Measurements from ENCODE around the gene TXK. TPM values are rescaled to one million over a fixed set of nuclear protein-coding genes. Genes with fewer than 3 reads are reported as not detected.

TXK gene
- total RNA-seq, 2 experiments from 2014 or later = 13.3 to 14.2 TPM

DNA sequence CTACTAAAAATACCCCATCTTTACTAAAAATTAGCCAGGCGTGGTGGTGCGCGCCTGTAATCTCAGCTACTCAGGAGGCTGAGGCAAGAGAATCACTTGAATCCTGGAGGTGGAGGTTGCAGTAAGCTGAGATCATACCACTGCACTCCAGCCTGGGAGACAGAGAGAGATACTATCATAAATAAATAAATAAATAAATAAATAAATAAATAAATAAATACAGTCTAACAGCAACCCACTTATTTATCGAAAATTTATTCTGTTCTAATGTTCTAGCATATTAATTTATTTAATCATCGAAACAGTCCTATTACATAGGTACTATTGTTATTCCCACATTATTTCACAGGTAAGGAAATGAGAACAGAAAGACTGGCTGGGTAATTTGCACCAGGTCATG, 18.2 kb upstream of the TXK start:
- Mint-ChIP-seq H3K27ac (no peak overlapping the region), H3K27me3 (no peaks in the 10 kb centered on the region), H3K9me3 (peaks cover 15% of the 10 kb centered on the region), H3K36me3 (peaks cover 45% of the 10 kb centered on the region), H3K4me1 (peaks cover 11% of the 10 kb centered on the region), H3K4me3 (no peak overlapping the region)
- no peak for DNase-seq

GRCh38 chr4:48149827-48150370, 15.8 kb upstream of the TXK start:
- no peaks in the 10 kb centered on the region for H3K27me3 Mint-ChIP-seq
- H3K4me1 Mint-ChIP-seq = peaks cover 19% of the 10 kb centered on the region
- no peak overlapping the region for H3K4me3 Mint-ChIP-seq
- peaks cover 10% of the 10 kb centered on the region for H3K9me3 Mint-ChIP-seq
- H3K36me3 Mint-ChIP-seq = peaks cover 25% of the 10 kb centered on the region
- H3K27ac Mint-ChIP-seq = no peak overlapping the region
- DNase-seq = no peak

- H3K27me3 Mint-ChIP-seq = no peaks in the 10 kb centered on the region
- DNase-seq = no peak
- peaks cover 9% of the 10 kb centered on the region for H3K36me3 Mint-ChIP-seq
- H3K4me3 Mint-ChIP-seq = no peak overlapping the region
- H3K4me1 Mint-ChIP-seq = peaks cover 10% of the 10 kb centered on the region
- H3K27ac Mint-ChIP-seq = no peak overlapping the region
- H3K9me3 Mint-ChIP-seq = no peaks in the 10 kb centered on the region
Observed at GRCh38 chr4:48147621-48148020, 13.6 kb upstream of the TXK start.

- Mint-ChIP-seq H3K27me3 (no peaks in the 10 kb centered on the region), H3K4me1 (peaks cover 52% of the 10 kb centered on the region), H3K27ac (no peak overlapping the region), H3K4me3 (no peak overlapping the region), H3K9me3 (no peaks in the 10 kb centered on the region), H3K36me3 (peaks cover 20% of the 10 kb centered on the region)
- DNase-seq = no peak
Observed at GRCh38 chr4:48141048-48141447, 7.0 kb upstream of the TXK start.

GRCh38 chr4:48139691-48140090, 5.6 kb upstream of the TXK start:
- H3K4me1 Mint-ChIP-seq = peaks cover 57% of the 10 kb centered on the region
- peak overlapping the region; percentile 95 for H3K27ac Mint-ChIP-seq
- H3K4me3 Mint-ChIP-seq = peak overlapping the region; percentile 22
- no peak for DNase-seq
- H3K27me3 Mint-ChIP-seq = no peaks in the 10 kb centered on the region
- peaks cover 2% of the 10 kb centered on the region for H3K9me3 Mint-ChIP-seq
- H3K36me3 Mint-ChIP-seq = peaks cover 31% of the 10 kb centered on the region

DNA sequence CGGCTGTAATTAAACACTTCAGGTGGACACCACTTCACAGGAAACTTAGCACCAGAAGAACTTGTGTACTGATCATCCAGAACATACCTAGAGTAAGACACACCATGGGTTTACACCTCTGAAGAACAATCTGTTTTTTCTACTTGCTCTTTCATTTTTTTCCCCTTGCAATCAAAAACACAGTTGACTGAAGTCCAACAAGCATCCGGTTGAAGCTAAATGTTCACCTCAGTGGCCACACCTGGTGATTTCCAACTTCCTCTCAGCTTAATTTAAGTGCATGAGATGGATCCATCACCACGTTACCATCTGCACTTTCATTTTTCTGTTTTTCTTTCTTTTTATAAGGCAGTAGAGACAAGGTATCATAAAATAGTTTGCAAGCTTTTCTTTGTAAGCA, 4.9 kb upstream of the TXK start:
- Mint-ChIP-seq H3K9me3 (peaks cover 2% of the 10 kb centered on the region), H3K27me3 (no peaks in the 10 kb centered on the region), H3K27ac (peak overlapping the region; percentile 95), H3K4me3 (peak overlapping the region; percentile 69), H3K4me1 (peaks cover 65% of the 10 kb centered on the region), H3K36me3 (peaks cover 29% of the 10 kb centered on the region)
- DNase-seq = no peak

- Mint-ChIP-seq H3K36me3 (peaks cover 33% of the 10 kb centered on the region), H3K9me3 (peaks cover 2% of the 10 kb centered on the region), H3K4me1 (peaks cover 66% of the 10 kb centered on the region), H3K27me3 (no peaks in the 10 kb centered on the region), H3K4me3 (peak overlapping the region; percentile 69), H3K27ac (peak overlapping the region; percentile 95)
- DNase-seq = no peak
Observed at GRCh38 chr4:48138511-48138910, 4.5 kb upstream of the TXK start.

DNA sequence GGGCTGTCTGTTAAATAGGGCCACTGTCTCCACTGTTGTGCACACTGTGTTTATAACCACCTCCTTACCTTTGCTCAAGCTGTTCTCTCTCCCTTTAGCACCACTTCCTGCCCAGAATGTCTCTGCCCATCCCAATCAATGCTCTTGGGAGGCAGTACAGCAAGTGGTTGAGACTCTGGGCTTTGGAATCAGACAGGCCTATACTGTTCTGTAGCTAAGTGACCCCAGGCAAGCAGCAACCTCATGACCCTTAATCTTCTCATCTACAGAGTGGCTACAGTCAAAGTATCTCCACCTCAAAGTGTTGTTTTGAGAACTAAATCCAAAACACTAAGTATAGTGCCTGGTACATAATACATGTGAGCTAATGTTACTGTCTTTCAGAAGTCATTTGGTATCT, 3.8 kb upstream of the TXK start:
- Mint-ChIP-seq H3K9me3 (peaks cover 2% of the 10 kb centered on the region), H3K27me3 (no peaks in the 10 kb centered on the region), H3K4me1 (peaks cover 66% of the 10 kb centered on the region), H3K27ac (peak overlapping the region; percentile 95), H3K36me3 (peaks cover 33% of the 10 kb centered on the region), H3K4me3 (peak overlapping the region; percentile 69)
- DNase-seq = no peak

DNA sequence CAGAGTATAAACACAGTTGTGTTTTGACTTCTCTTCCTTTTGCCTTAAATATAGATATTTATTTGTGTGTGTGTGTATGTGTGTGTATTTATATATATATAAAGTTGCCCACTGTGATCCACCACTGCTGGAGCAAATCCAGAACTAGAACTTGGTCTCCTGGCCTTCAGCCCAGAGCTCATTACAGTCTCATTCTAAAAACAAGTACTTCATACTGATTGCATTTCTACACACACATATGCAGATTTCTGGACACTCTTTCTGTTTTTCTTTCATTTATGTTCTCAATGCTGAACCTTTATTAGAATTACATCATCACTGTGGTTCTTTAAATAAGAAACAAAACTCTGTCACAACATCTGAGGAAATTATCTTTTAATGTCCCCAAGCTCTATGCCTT, 381 bp downstream of the TXK start:
- Mint-ChIP-seq H3K4me1 (peaks cover 80% of the 10 kb centered on the region), H3K9me3 (peaks cover 2% of the 10 kb centered on the region), H3K27ac (peak overlapping the region; percentile 93), H3K27me3 (no peaks in the 10 kb centered on the region), H3K4me3 (peak overlapping the region; percentile 84), H3K36me3 (peaks cover 41% of the 10 kb centered on the region)
- no peak for DNase-seq

- H3K4me1 Mint-ChIP-seq = peaks cover 81% of the 10 kb centered on the region
- no peak for DNase-seq
Observed at GRCh38 chr4:48131736-48132135, 2.3 kb downstream of the TXK start.

GRCh38 chr4:48130100-48130499, 4.0 kb downstream of the TXK start:
- H3K4me3 Mint-ChIP-seq = peak overlapping the region; percentile 84
- peaks cover 83% of the 10 kb centered on the region for H3K4me1 Mint-ChIP-seq
- DNase-seq = no peak
- peak overlapping the region; percentile 93 for H3K27ac Mint-ChIP-seq
- no peaks in the 10 kb centered on the region for H3K9me3 Mint-ChIP-seq
- H3K27me3 Mint-ChIP-seq = no peaks in the 10 kb centered on the region
- H3K36me3 Mint-ChIP-seq = peaks cover 22% of the 10 kb centered on the region

More at GRCh38 chr4:48131736-48132135, 2.3 kb downstream of the TXK start:
- Mint-ChIP-seq H3K4me3 (peak overlapping the region; percentile 84), H3K9me3 (peaks cover 2% of the 10 kb centered on the region), H3K27me3 (no peaks in the 10 kb centered on the region), H3K27ac (peak overlapping the region; percentile 93), H3K36me3 (peaks cover 30% of the 10 kb centered on the region)

DNA sequence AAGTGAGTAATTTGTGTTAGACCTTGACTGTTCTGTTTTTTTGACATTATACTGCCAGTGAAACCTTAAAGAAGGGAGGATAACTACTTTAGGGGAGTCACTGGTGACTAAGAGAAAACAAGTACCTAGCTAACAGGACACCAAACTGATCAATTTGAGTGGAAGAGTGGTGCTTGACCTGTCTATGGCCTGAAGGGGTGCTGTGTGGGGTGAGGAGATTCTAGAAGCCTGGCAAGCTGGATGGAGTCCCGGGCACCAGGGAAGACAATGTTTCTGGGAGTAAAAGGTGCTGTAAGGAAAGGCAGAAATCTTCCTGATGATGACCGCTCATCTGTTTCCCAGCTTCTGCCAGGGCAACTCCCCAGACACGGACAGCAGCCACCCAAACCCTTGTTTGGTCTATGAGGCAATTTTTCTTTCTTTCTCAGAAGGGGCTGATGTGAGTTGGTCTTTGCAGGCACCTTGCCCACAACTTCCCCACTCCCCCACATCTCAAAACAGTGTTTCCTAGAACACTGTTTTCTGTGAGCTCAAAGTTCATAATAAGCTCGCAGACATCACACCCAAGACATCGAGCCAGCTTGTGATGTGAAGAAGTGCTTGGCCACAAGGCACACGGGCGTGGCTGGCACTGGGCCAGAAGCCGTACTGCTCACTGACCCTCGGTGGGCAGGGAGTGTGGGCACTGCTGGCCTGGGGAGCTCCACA, 4.6 kb downstream of the TXK start:
- H3K4me1 Mint-ChIP-seq = peaks cover 83% of the 10 kb centered on the region
- H3K4me3 Mint-ChIP-seq = peak overlapping the region; percentile 84
- H3K27ac Mint-ChIP-seq = peak overlapping the region; percentile 93
- no peaks in the 10 kb centered on the region for H3K27me3 Mint-ChIP-seq
- peaks cover 18% of the 10 kb centered on the region for H3K36me3 Mint-ChIP-seq
- no peaks in the 10 kb centered on the region for H3K9me3 Mint-ChIP-seq
- peak; percentile 65 for DNase-seq

DNA sequence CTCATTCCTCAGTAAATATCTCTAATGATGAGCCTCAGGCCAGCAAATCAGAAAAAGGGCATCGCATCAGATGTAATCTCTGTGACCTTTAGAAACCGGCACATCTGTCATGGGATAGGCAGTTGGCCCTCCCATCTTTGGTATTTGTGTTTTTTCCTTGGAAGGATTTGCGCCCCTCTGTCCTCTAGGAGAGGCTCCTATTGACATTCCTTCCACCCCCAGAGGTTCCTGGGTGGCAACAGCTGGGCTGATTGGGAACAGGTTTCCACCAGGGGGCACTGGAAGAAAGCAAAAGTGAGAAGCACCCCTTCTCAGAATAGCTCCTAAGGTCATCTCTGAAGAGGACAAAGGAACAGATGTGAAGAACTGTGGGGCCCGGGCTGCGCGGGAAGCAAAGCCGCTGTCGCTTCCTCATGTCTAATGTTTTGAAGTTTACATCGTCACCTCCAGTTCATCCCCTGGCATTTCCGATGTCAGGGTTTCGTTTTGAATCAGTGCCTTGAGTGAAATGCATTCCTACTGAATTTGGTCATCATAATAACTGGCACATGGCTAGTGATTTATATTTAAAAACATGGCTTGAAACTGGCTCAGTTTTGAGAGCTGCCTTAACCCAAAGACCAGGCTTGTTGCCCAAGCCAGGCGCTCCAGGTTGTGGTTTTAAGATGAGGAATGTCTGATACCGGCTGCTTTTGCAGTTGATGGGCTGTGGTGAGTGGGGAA, 6.2 kb downstream of the TXK start:
- Mint-ChIP-seq H3K9me3 (no peaks in the 10 kb centered on the region), H3K4me3 (peak overlapping the region; percentile 84), H3K4me1 (peaks cover 91% of the 10 kb centered on the region), H3K36me3 (peaks cover 17% of the 10 kb centered on the region), H3K27me3 (no peaks in the 10 kb centered on the region), H3K27ac (peak overlapping the region; percentile 93)
- DNase-seq = peak; percentile 85

- H3K27me3 Mint-ChIP-seq = no peaks in the 10 kb centered on the region
- H3K9me3 Mint-ChIP-seq = no peaks in the 10 kb centered on the region
- H3K4me1 Mint-ChIP-seq = peaks cover 89% of the 10 kb centered on the region
- peak overlapping the region; percentile 93 for H3K27ac Mint-ChIP-seq
- no peak for DNase-seq
- H3K4me3 Mint-ChIP-seq = peak overlapping the region; percentile 84
- H3K36me3 Mint-ChIP-seq = peaks cover 17% of the 10 kb centered on the region
Observed at GRCh38 chr4:48127231-48127630, 6.8 kb downstream of the TXK start.

DNA sequence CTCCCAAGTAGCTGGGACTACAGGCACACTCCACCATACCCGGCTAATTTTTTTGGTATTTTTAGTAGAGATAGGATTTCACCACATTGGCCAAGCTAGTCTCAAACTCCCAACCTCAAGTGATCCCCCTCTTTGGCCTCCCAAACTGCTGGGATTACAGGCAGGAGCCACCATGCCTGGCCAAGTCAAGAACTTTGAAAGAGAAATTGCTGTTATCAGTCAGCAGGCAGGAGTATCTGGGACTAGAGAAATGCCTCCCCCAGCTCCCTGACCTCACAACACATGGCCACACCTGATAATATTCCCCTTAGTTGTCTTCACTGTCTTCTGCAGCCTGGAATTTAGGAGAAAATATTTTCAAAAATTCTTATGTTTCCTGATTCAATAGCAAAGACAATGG, 7.4 kb downstream of the TXK start:
- no peaks in the 10 kb centered on the region for H3K27me3 Mint-ChIP-seq
- H3K4me3 Mint-ChIP-seq = no peak overlapping the region
- H3K4me1 Mint-ChIP-seq = peaks cover 86% of the 10 kb centered on the region
- no peak for DNase-seq
- H3K36me3 Mint-ChIP-seq = peaks cover 15% of the 10 kb centered on the region
- H3K9me3 Mint-ChIP-seq = no peaks in the 10 kb centered on the region
- H3K27ac Mint-ChIP-seq = peak overlapping the region; percentile 93
